GM19351 (cell line): ENCODE results near the gene SALL4.
"Not testable (repeated sequence)": the region's sequence is repeated elsewhere in the genome, so short reads cannot be mapped to it uniquely, and the experiment has no call there.

Experiments used
- ATAC-seq: cut with Tn5 transposase; IDR thresholded peaks from one replicate; pipeline ENCODE4 v1.9.1; 2021; ENCODE audit warnings: mild to moderate bottlenecking, moderate library complexity; ENCODE audit not compliant: unreplicated experiment

SALL4 gene

GRCh38 chr20:51767867-51768758, 34.2 kb downstream of the SALL4 start, which contains the start of gene ATP9A:
TSS of gene ATP9A (minus strand) at chr20:51768390. CDS start at chr20:51768369, 21 bp downstream.
- ATAC-seq: no peak

- peak; percentile 72 for ATAC-seq
These were observed 35.1 kb downstream of the SALL4 start for GRCh38 chr20:51766994-51767866.

GRCh38 chr20:51765381-51765780, 36.9 kb downstream of the SALL4 start:
- ATAC-seq: not testable (repeated sequence)

- ATAC-seq: no peak
These were observed 38.2 kb downstream of the SALL4 start for GRCh38 chr20:51763965-51764602.

GRCh38 chr20:51760905-51761546, 41.3 kb downstream of the SALL4 start:
- no peak for ATAC-seq

GRCh38 chr20:51759769-51760510, 42.4 kb downstream of the SALL4 start:
- ATAC-seq: no peak

- no peak for ATAC-seq
These were observed 43.3 kb downstream of the SALL4 start for GRCh38 chr20:51758978-51759544.

GRCh38 chr20:51757226-51757625, 45.1 kb downstream of the SALL4 start:
- no peak for ATAC-seq

GRCh38 chr20:51756653-51757052, 45.7 kb downstream of the SALL4 start:
- ATAC-seq: peak; percentile 45

GRCh38 chr20:51753220-51753619, 49.1 kb downstream of the SALL4 start:
- not testable (repeated sequence) for ATAC-seq

GRCh38 chr20:51752343-51752951, 49.9 kb downstream of the SALL4 start:
- ATAC-seq: no peak

- no peak for ATAC-seq
These were observed 51.4 kb downstream of the SALL4 start for GRCh38 chr20:51750770-51751388.

- no peak for ATAC-seq
These were observed 52.1 kb downstream of the SALL4 start for GRCh38 chr20:51750037-51750769.

- no peak for ATAC-seq
These were observed 52.7 kb downstream of the SALL4 start for GRCh38 chr20:51749674-51750036.

- no peak for ATAC-seq
These were observed 55.0 kb downstream of the SALL4 start for GRCh38 chr20:51747182-51747911.

GRCh38 chr20:51745804-51746203, 56.5 kb downstream of the SALL4 start:
- no peak for ATAC-seq

GRCh38 chr20:51740838-51741237, 61.5 kb downstream of the SALL4 start:
- no peak for ATAC-seq
